ENCODE results near the gene COPG2.
"Not testable (repeated sequence)": the region's sequence is repeated elsewhere in the genome, so short reads cannot be mapped to it uniquely, and the experiment has no call there.

Gene COPG2, protein sequence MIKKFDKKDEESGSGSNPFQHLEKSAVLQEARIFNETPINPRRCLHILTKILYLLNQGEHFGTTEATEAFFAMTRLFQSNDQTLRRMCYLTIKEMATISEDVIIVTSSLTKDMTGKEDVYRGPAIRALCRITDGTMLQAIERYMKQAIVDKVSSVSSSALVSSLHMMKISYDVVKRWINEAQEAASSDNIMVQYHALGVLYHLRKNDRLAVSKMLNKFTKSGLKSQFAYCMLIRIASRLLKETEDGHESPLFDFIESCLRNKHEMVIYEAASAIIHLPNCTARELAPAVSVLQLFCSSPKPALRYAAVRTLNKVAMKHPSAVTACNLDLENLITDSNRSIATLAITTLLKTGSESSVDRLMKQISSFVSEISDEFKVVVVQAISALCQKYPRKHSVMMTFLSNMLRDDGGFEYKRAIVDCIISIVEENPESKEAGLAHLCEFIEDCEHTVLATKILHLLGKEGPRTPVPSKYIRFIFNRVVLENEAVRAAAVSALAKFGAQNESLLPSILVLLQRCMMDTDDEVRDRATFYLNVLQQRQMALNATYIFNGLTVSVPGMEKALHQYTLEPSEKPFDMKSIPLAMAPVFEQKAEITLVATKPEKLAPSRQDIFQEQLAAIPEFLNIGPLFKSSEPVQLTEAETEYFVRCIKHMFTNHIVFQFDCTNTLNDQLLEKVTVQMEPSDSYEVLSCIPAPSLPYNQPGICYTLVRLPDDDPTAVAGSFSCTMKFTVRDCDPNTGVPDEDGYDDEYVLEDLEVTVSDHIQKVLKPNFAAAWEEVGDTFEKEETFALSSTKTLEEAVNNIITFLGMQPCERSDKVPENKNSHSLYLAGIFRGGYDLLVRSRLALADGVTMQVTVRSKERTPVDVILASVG

GRCh38 chr7:130668258-130669084 lies at the start of gene COPG2:
TSS of gene COPG2 (minus strand) at chr7:130668748. CDS start at chr7:130668668, 80 bp downstream.
- DNase-seq, result peak; percentile 80

- no peak for DNase-seq
Measured at GRCh38 chr7:130712416-130712815, 43.9 kb upstream of the COPG2 start.

GRCh38 chr7:130708766-130709165 lies 40.2 kb upstream of the COPG2 start:
- DNase-seq, result no peak

GRCh38 chr7:130708001-130708400 lies 39.5 kb upstream of the COPG2 start:
- no peak for DNase-seq

- no peak for DNase-seq
Measured at GRCh38 chr7:130703851-130704250, 35.3 kb upstream of the COPG2 start.

DNA sequence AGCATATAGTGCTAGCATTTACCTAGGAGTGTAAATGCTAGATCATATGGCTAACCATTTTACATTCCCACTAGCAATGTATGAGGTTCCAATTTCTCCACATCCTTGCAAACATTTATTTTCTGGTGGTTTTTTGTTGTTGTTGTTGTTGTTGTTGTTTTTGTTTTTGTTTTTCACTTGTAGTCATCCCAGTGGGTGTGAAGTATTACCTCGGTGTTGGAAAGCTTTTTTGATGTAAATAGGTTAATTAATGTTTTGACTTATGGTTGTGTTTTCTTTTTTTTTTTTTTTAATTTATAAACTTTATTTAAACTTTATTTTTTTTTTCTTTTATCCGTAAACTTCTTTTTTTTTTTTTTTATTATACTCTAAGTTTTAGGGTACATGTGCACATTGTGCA lies 33.1 kb upstream of the COPG2 start:
- no peak for DNase-seq

DNA sequence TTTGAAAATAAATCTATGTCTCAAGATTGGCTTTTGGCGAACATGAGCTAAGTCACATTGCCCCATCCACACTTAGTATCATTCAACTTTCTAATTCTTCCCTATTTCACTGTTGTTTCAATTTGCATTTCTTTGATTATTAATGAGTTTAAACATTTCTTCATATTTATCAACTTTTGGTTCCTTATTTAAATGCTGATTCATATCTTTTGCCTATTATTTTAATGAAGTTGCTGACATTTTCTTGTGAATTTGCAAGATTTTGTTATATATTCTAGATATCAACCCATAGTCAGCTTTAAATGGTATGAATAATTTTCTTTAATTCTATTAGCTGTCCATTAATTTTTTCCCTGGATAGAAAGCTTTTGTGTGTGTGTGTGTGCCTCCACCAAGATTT lies 32.2 kb upstream of the COPG2 start:
- no peak for DNase-seq

DNA sequence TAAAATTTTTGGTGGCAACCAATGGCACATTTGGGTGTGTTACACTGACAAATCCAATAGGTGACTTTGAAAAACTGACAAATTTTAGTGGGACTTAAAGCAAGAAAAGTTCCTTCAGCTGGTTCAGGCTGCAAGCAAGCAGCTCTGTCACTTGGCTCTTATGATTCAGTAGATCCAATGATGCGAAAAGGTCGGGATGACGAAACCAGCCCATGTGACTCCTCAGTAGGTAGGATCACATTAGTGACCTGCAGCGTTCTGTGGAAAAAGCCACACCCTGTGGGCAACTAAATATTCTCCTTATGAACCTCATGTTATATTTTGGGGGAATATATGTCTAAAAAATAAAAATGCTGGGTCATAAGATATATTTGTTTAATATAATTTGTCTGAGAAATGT lies 31.1 kb upstream of the COPG2 start:
- DNase-seq, result no peak

DNA sequence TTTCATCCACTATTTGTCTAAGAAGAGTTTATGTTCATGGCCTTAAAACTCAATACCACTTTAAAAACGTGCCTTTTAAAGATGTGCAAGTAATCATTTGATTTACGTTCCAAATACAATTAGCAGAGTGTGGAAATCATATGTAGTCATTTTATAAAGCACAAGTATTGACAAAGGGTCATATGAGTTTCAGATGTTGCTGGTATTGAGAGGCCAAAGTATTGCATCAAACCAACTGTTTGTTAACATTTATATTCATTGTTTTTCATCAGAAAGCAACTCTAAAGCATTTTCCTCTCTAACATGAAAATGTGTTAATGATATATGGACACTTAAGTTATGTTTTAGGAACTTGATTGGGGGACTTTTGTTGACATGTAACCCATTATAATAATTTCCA lies 29.3 kb upstream of the COPG2 start:
- no peak for DNase-seq

DNA sequence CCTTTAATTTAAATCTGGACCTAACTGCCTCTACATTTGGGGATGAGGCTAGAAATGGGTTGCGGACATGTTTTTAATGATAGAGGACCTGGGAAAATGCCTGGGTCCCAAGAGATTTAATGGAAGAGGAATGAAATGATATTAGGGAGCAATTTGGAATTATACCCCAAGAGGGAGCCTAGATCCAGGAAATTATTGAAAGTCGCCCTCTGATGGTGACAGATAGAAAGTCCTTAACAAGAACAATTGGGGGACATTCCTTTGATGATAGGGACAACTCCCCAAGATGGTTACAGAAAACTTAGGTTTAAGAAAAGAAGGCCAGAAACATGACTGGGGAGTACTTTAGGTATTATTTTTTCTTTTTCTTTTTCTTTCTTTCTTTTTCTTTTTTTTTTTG lies 27.3 kb upstream of the COPG2 start:
- DNase-seq, result no peak

- not testable (repeated sequence) for DNase-seq
Measured at GRCh38 chr7:130692396-130692795, 23.8 kb upstream of the COPG2 start.

DNA sequence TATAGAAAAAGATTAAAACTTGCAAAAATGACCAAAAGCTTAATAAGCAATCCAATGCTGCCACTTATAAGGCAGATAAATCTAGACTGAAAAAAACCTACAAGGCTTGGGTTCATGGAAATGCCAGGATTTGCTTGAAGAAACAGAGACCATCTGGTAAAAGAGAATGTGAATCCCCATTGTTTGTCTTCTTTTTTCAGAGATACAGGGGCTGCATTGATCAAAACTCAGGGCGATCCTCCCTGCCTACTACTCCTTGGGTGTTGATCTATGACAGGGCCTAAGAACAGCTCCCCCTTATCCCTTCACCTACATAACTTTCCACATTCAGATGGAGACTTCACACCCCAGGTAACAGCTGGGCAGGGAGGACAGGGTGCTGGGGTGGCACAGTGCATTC lies 21.1 kb upstream of the COPG2 start:
- DNase-seq, result no peak

DNA sequence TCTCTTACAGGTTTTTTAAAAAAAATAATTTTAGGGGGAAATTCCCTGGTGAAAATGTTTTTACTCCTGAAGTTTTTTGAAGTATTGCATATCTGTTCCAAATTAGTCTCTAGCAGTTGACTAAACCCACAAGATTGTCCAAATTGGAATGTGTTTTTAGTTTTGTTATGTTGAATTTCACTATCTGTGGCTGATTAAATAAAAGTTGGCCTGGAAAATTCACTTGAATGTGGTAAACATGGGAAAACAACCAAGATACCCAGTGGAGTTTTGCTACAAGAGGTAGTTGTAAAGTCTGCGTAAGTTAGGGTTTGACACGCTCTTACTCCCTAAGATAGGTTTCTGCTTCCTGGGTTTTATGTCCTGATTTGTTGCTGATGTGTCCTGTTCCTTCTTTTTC lies 14.5 kb upstream of the COPG2 start:
- no peak for DNase-seq

GRCh38 chr7:130674456-130674855 lies 5.9 kb upstream of the COPG2 start:
- no peak for DNase-seq

DNA sequence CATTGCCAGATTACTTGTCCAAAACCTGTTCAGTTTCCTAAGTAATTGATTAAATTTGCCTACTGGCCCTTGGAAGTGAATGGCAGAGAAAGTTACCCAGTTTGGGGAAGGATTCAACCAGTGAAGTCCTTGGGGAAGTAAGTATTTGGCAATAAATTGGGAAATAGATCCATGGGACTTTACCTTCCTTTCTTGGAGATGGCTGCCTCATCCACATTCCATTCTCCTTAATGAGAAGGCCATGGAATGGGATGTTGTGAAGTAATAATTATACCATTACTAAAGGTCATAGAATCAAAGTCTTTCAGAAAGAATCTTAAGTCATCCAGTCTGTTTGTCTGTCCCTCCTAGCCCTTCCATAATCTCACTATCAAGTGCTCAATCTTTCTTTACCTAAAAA lies 4.5 kb upstream of the COPG2 start:
- no peak for DNase-seq

DNA sequence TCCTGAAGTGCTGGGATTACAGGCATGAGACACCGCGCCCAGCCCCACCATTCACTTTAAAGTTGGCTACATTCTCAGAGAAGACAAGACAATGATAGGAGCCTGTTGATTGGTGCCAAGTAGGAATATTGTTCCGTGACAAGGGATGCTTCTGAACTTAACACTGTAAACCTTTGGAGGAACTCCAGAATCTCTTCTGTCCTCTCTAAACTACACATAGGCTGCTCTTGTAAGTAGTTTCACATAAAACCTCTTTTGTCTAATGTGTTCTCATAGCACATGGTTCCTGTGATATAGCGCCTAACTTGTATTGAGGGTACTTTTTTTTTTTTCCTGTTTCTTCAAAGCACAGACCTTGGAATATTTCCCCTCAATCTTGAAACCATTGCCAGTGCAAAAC lies 3.6 kb upstream of the COPG2 start:
- DNase-seq, result no peak

- DNase-seq, result no peak
Measured at GRCh38 chr7:130669085-130669700, 645 bp upstream of the COPG2 start.

GRCh38 chr7:130667593-130668257 lies 823 bp downstream of the COPG2 start:
- no peak for DNase-seq

- no peak for DNase-seq
Measured at GRCh38 chr7:130662426-130662825, 6.1 kb downstream of the COPG2 start.

GRCh38 chr7:130655286-130655685 lies 13.3 kb downstream of the COPG2 start:
- DNase-seq, result no peak

GRCh38 chr7:130654850-130655249 lies 13.7 kb downstream of the COPG2 start:
- DNase-seq, result no peak

- no peak for DNase-seq
Measured at GRCh38 chr7:130650611-130651120, 17.9 kb downstream of the COPG2 start.
